CD14-positive monocyte (primary cell): ENCODE data around the gene MCC. TPM values are rescaled to one million over a fixed set of nuclear protein-coding genes. Genes with fewer than 3 reads are reported as not detected.

Source experiments
- DNase-seq, 3 donors: peaks; one replicate each; pipeline ENCODE4 v3.0.0-alpha.2; 2011 to 2022
- H2AFZ ChIP-seq: 2 replicates; pipeline ENCODE4 v1.6.0; 2012; ENCODE audit warnings: mild to moderate bottlenecking, low read depth, low read length, inconsistent platforms; ENCODE audit not compliant: insufficient read depth, poor library complexity, severe bottlenecking
- H3K27ac ChIP-seq, 2 donors: 1 replicate in 1 of 2; 2 replicates in 1 of 2; pipeline ENCODE4 v1.5.1; 2012 to 2013; ENCODE audit warnings: low read length in 2 of 2, control low read depth in 1 of 2, inconsistent platforms in 1 of 2, low read depth in 1 of 2, mild to moderate bottlenecking in 1 of 2
- H3K27me3 ChIP-seq, 2 donors: one replicate each; pipeline versions ENCODE4 v1.6.0 to v1.6.1; 2011 to 2013; ENCODE audit warnings: low read length in 2 of 2; ENCODE audit not compliant: control insufficient read depth in 2 of 2, insufficient read depth in 2 of 2
- H3K36me3 ChIP-seq, 2 donors: replicated peaks in 1 of 2; 1 replicate in 1 of 2; 2 replicates in 1 of 2; pipeline versions ENCODE4 v1.5.1 to v1.6.1; 2012 to 2013; ENCODE audit warnings: low read length in 2 of 2, control low read depth in 1 of 2, inconsistent platforms in 1 of 2, mild to moderate bottlenecking in 1 of 2; ENCODE audit not compliant: insufficient read depth in 2 of 2, control insufficient read depth in 1 of 2
- H3K4me1 ChIP-seq, 2 donors: 1 replicate in 1 of 2; 2 replicates in 1 of 2; pipeline versions ENCODE4 v1.5.1 to v1.6.1; 2012 to 2013; ENCODE audit warnings: low read length in 2 of 2, control low read depth in 1 of 2, inconsistent platforms in 1 of 2, mild to moderate bottlenecking in 1 of 2, moderate library complexity in 1 of 2; ENCODE audit not compliant: insufficient read depth in 2 of 2, control insufficient read depth in 1 of 2
- H3K4me2 ChIP-seq: replicated peaks from 2 replicates; pipeline ENCODE3; 2012; ENCODE audit warnings: low read length, moderate library complexity, mild to moderate bottlenecking; ENCODE audit not compliant: poor library complexity, severe bottlenecking; ENCODE audit errors: extremely low read depth
- H3K4me3 ChIP-seq, 3 experiments: fragments of 200-600 bp in 1 of 3; sonication (generic) in 1 of 3; replicated peaks in 1 of 3; 1 replicate in 2 of 3; 2 replicates in 1 of 3; pipeline ENCODE4 v1.5.1; 2011 to 2013; ENCODE audit warnings: low read length in 3 of 3, mild to moderate bottlenecking in 3 of 3, control low read depth in 2 of 3, low read depth in 2 of 3, inconsistent platforms in 1 of 3, moderate library complexity in 1 of 3
- H3K79me2 ChIP-seq: 2 replicates; pipeline ENCODE4 v1.6.0; 2012; ENCODE audit warnings: mild to moderate bottlenecking, control low read depth, inconsistent platforms, low read length, moderate library complexity; ENCODE audit not compliant: insufficient read depth
- H3K9ac ChIP-seq: 2 replicates; pipeline ENCODE4 v1.6.0; 2017; ENCODE audit warnings: low read length, mild to moderate bottlenecking; ENCODE audit not compliant: insufficient read depth, poor library complexity, severe bottlenecking
- H3K9me3 ChIP-seq, 2 donors: replicated peaks in 1 of 2; 1 replicate in 1 of 2; 2 replicates in 1 of 2; pipeline versions ENCODE4 v1.5.1 to v1.6.1; 2012 to 2013; ENCODE audit warnings: low read length in 2 of 2, control low read depth in 1 of 2; ENCODE audit not compliant: control insufficient read depth in 1 of 2, insufficient read depth in 1 of 2
- H4K20me1 ChIP-seq: 2 replicates; pipeline ENCODE4 v1.6.0; 2012; ENCODE audit warnings: mild to moderate bottlenecking, low read length, control low read depth, moderate library complexity; ENCODE audit not compliant: insufficient read depth
- H3K27ac Mint-ChIP-seq, 7 donors: one replicate each; pipeline ENCODE4 v1.8.0; 2020; ENCODE audit warnings: mild to moderate bottlenecking in 7 of 7, mixed read lengths in 7 of 7, moderate library complexity in 6 of 7, inconsistent platforms in 2 of 7
- H3K27me3 Mint-ChIP-seq, 3 donors: one replicate each; pipeline ENCODE4 v1.8.0; 2021 to 2022; ENCODE audit warnings: low read depth in 3 of 3, mild to moderate bottlenecking in 3 of 3, mixed read lengths in 3 of 3, moderate library complexity in 3 of 3, inconsistent platforms in 1 of 3
- H3K36me3 Mint-ChIP-seq, 2 donors: one replicate each; pipeline ENCODE4 v1.8.0; 2020; ENCODE audit warnings: mixed read lengths in 2 of 2, inconsistent platforms in 1 of 2, mild to moderate bottlenecking in 1 of 2
- H3K4me1 Mint-ChIP-seq: one replicate; pipeline ENCODE4 v1.8.0; 2020; ENCODE audit warnings: mild to moderate bottlenecking, mixed read lengths
- H3K4me3 Mint-ChIP-seq, 2 donors: one replicate each; pipeline ENCODE4 v1.8.0; 2020; ENCODE audit warnings: mild to moderate bottlenecking in 2 of 2, mixed read lengths in 2 of 2, moderate library complexity in 1 of 2
- H3K9me3 Mint-ChIP-seq, 7 donors: one replicate each; pipeline ENCODE4 v1.8.0; 2020 to 2022; ENCODE audit warnings: mixed read lengths in 7 of 7, mild to moderate bottlenecking in 6 of 7, moderate library complexity in 6 of 7, inconsistent platforms in 2 of 7
- WGBS: methylation state at CpG from one replicate; pipeline ENCODE4 v1.1.5; 2013; ENCODE audit warnings: missing lambda C conversion rate; ENCODE audit not compliant: insufficient coverage; 5-methylcytosine and 5-hydroxymethylcytosine counted together
- intact Hi-C, 2 donors: fragments of 100-400 bp; cut with micrococcal nuclease; formaldehyde crosslinking; loops; one replicate each; pipeline versions ENCODE4 v1.15.0 to v1.15.1; 2023
- polyA plus RNA-seq, 3 donors: library from polyadenylated mRNA; depleted of rRNA in 1 of 3; unstranded in 2 of 3; stranded (reverse) in 1 of 3; fragments of 300-500 nt in 2 of 3; fragments of >200 nt in 1 of 3; fragmentation: Illumina TruSeq in 2 of 3; gene quantifications; 1 replicate in 2 of 3; 2 replicates in 1 of 3; pipeline ENCODE4 v1.2.3, GENCODE V29; 2012 to 2021
- TF ChIP-seq, protein P1 (sequence below): fragments of 200-600 bp; IDR thresholded peaks from one replicate; pipeline ENCODE4 v1.8.0; 2022; ENCODE audit warnings: antibody characterized with exemption, mild to moderate bottlenecking

Gene MCC
- polyA plus RNA-seq, 3 donors, result 0.09 TPM; not detected in 2

GRCh38 chr5:113162208-113162607, 326.0 kb downstream of the MCC start:
- no peaks in the 10 kb centered on the region for H3K36me3 Mint-ChIP-seq
- WGBS, result no CpG with 5 or more reads among the region's 3 CpGs
- peaks cover 3 to 13% (median 6%) of the 10 kb centered on the region in 3 donors for H3K27me3 Mint-ChIP-seq
- Histone ChIP-seq H3K36me3 (no peaks in the 10 kb centered on the region), H3K9ac (no peak overlapping the region), H3K27me3 (no peaks in the 10 kb centered on the region), H2AFZ (no peak overlapping the region), H4K20me1 (no peaks in the 10 kb centered on the region), H3K4me1 (no peaks in the 10 kb centered on the region), H3K4me2 (no peak overlapping the region), H3K79me2 (no peaks in the 10 kb centered on the region), H3K27ac (no peak overlapping the region), H3K9me3 (no peaks in the 10 kb centered on the region), H3K4me3 (no peak overlapping the region)
- DNase-seq, result no peak
- intact Hi-C loops, result no loop called here
- H3K27ac Mint-ChIP-seq, result no peak overlapping the region
- TF ChIP-seq, protein P1, sequence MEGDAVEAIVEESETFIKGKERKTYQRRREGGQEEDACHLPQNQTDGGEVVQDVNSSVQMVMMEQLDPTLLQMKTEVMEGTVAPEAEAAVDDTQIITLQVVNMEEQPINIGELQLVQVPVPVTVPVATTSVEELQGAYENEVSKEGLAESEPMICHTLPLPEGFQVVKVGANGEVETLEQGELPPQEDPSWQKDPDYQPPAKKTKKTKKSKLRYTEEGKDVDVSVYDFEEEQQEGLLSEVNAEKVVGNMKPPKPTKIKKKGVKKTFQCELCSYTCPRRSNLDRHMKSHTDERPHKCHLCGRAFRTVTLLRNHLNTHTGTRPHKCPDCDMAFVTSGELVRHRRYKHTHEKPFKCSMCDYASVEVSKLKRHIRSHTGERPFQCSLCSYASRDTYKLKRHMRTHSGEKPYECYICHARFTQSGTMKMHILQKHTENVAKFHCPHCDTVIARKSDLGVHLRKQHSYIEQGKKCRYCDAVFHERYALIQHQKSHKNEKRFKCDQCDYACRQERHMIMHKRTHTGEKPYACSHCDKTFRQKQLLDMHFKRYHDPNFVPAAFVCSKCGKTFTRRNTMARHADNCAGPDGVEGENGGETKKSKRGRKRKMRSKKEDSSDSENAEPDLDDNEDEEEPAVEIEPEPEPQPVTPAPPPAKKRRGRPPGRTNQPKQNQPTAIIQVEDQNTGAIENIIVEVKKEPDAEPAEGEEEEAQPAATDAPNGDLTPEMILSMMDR, result no peak
- H3K4me1 Mint-ChIP-seq, result no peaks in the 10 kb centered on the region
- no peak overlapping the region for H3K4me3 Mint-ChIP-seq
- H3K9me3 Mint-ChIP-seq, result peaks cover 0 to under 1% (median 0%) of the 10 kb centered on the region in 7 donors

- Mint-ChIP-seq H3K36me3 (no peaks in the 10 kb centered on the region), H3K4me3 (no peak overlapping the region), H3K4me1 (no peaks in the 10 kb centered on the region), H3K9me3 (peaks cover 0 to 3% (median 0%) of the 10 kb centered on the region in 7 donors), H3K27ac (no peak overlapping the region), H3K27me3 (peaks cover 3 to 10% (median 4%) of the 10 kb centered on the region in 3 donors)
- TF ChIP-seq, protein P1, result no peak
- Histone ChIP-seq H3K9me3 (no peaks in the 10 kb centered on the region), H3K4me2 (no peak overlapping the region), H3K36me3 (no peaks in the 10 kb centered on the region), H3K27me3 (no peaks in the 10 kb centered on the region), H4K20me1 (no peaks in the 10 kb centered on the region), H2AFZ (no peak overlapping the region), H3K4me1 (no peaks in the 10 kb centered on the region), H3K4me3 (no peak overlapping the region), H3K27ac (no peak overlapping the region), H3K9ac (no peak overlapping the region), H3K79me2 (no peaks in the 10 kb centered on the region)
- no CpG with 5 or more reads among the region's 6 CpGs for WGBS
- DNase-seq, result no peak
- intact Hi-C loops, result no loop called here
Observed at GRCh38 chr5:113161806-113162205, 326.4 kb downstream of the MCC start.
